ENCODE data around the gene AKAP13.

GRCh38 chr15:85578941-85579701, 198.7 kb downstream of the AKAP13 start:
- no peak for TF ChIP-seq CTCF (IDR thresholded peaks at IDR 0.05)
- TF ChIP-seq EP300 (IDR thresholded peaks at IDR 0.05): no peak

All from ovary (tissue), 3 donors.